Parathyroid adenoma (tissue), 2 donors: ENCODE results near the gene GAB3.

Source experiments
- H2AFZ ChIP-seq: fragments of 300-600 bp; sonication (generic); one replicate; pipeline ENCODE4 v1.7.0; 2017; ENCODE audit warnings: antibody characterized with exemption, mild to moderate bottlenecking
- H3K27ac ChIP-seq: fragments of 300-600 bp; sonication (generic); one replicate; pipeline ENCODE4 v1.7.0; 2017
- H3K27me3 ChIP-seq: fragments of 300-600 bp; sonication (generic); one replicate; pipeline ENCODE4 v1.7.0; 2017; ENCODE audit warnings: low read length; ENCODE audit not compliant: control insufficient read depth, insufficient read depth
- H3K36me3 ChIP-seq: fragments of 300-600 bp; sonication (generic); one replicate; pipeline ENCODE4 v1.7.0; 2017; ENCODE audit warnings: low read length; ENCODE audit not compliant: control insufficient read depth, insufficient read depth
- H3K4me1 ChIP-seq: fragments of 300-600 bp; sonication (generic); one replicate; pipeline ENCODE4 v1.7.0; 2017; ENCODE audit warnings: control low read depth
- H3K4me2 ChIP-seq: fragments of 300-600 bp; sonication (generic); one replicate; pipeline ENCODE4 v1.7.0; 2017; ENCODE audit warnings: low read length
- H3K4me3 ChIP-seq: fragments of 300-600 bp; sonication (generic); one replicate; pipeline ENCODE4 v1.7.0; 2017; ENCODE audit warnings: low read depth, low read length
- H3K79me2 ChIP-seq: fragments of 300-600 bp; sonication (generic); one replicate; pipeline ENCODE4 v1.7.0; 2017; ENCODE audit warnings: control low read depth
- H3K9ac ChIP-seq: fragments of 300-600 bp; sonication (generic); one replicate; pipeline ENCODE4 v1.7.0; 2017; ENCODE audit warnings: mild to moderate bottlenecking
- H3K9me3 ChIP-seq: fragments of 300-600 bp; sonication (generic); one replicate; pipeline ENCODE4 v1.7.0; 2017; ENCODE audit warnings: low read length; ENCODE audit not compliant: control insufficient read depth
- TF ChIP-seq, protein P1 (sequence below): fragments of 300-600 bp; sonication (generic); IDR thresholded peaks from one replicate; pipeline ENCODE4 v1.7.0; 2017; ENCODE audit warnings: antibody characterized with exemption, mild to moderate bottlenecking
- donor health status: primary hyperparathyroidism.

GAB3 gene

GRCh38 chrX:154742613-154743012 is 8.3 kb downstream of the GAB3 start:
- Histone ChIP-seq H3K36me3 (no peaks in the 10 kb centered on the region), H3K4me2 (no peak overlapping the region), H2AFZ (no peak overlapping the region), H3K27me3 (no peaks in the 10 kb centered on the region), H3K4me3 (no peak overlapping the region), H3K9ac (no peak overlapping the region), H3K4me1 (no peaks in the 10 kb centered on the region), H3K9me3 (no peaks in the 10 kb centered on the region), H3K27ac (no peak overlapping the region), H3K79me2 (peaks cover 6% of the 10 kb centered on the region)
- TF ChIP-seq, protein P1, sequence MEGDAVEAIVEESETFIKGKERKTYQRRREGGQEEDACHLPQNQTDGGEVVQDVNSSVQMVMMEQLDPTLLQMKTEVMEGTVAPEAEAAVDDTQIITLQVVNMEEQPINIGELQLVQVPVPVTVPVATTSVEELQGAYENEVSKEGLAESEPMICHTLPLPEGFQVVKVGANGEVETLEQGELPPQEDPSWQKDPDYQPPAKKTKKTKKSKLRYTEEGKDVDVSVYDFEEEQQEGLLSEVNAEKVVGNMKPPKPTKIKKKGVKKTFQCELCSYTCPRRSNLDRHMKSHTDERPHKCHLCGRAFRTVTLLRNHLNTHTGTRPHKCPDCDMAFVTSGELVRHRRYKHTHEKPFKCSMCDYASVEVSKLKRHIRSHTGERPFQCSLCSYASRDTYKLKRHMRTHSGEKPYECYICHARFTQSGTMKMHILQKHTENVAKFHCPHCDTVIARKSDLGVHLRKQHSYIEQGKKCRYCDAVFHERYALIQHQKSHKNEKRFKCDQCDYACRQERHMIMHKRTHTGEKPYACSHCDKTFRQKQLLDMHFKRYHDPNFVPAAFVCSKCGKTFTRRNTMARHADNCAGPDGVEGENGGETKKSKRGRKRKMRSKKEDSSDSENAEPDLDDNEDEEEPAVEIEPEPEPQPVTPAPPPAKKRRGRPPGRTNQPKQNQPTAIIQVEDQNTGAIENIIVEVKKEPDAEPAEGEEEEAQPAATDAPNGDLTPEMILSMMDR = no peak

GRCh38 chrX:154739952-154740465 is 10.9 kb downstream of the GAB3 start:
- H3K27ac ChIP-seq = no peak overlapping the region
- H3K79me2 ChIP-seq = peaks cover 2% of the 10 kb centered on the region
- H3K4me2 ChIP-seq = no peak overlapping the region
- H3K4me3 ChIP-seq = no peak overlapping the region
- H3K9me3 ChIP-seq = no peaks in the 10 kb centered on the region
- H3K27me3 ChIP-seq = no peaks in the 10 kb centered on the region
- H3K9ac ChIP-seq = no peak overlapping the region
- no peak overlapping the region for H2AFZ ChIP-seq
- H3K4me1 ChIP-seq = no peaks in the 10 kb centered on the region
- TF ChIP-seq, protein P1 = no peak
- no peaks in the 10 kb centered on the region for H3K36me3 ChIP-seq

GRCh38 chrX:154738011-154738738 is 12.7 kb downstream of the GAB3 start:
- no peak overlapping the region for H3K4me2 ChIP-seq
- H3K4me3 ChIP-seq = no peak overlapping the region
- TF ChIP-seq, protein P1 = no peak
- H3K36me3 ChIP-seq = no peaks in the 10 kb centered on the region
- peak overlapping the region; percentile 32 for H3K27ac ChIP-seq
- H3K79me2 ChIP-seq = no peaks in the 10 kb centered on the region
- no peaks in the 10 kb centered on the region for H3K27me3 ChIP-seq
- H3K4me1 ChIP-seq = peaks cover 2% of the 10 kb centered on the region
- no peak overlapping the region for H3K9ac ChIP-seq
- no peaks in the 10 kb centered on the region for H3K9me3 ChIP-seq
- H2AFZ ChIP-seq = no peak overlapping the region

DNA sequence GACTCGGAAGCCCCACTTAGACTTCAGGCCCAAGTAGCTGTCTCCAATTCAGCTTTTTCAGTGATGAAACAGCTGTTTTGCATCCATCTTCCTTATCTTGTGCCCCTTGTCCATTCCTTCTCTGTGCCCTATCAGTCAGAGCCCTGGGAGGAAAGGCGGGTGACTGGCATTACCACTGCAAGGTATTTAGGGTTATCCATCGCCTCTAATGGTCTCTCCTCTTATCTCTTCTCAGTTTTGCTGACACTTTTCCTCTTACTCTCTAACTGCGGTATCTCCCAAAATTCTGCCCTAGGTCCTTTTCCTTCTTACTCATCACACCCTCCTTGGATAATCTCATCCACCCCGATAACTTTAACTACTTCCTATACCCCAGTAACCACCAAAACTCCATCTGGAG is 13.7 kb downstream of the GAB3 start:
- no peaks in the 10 kb centered on the region for H3K79me2 ChIP-seq
- H2AFZ ChIP-seq = no peak overlapping the region
- TF ChIP-seq, protein P1 = no peak
- H3K9me3 ChIP-seq = no peaks in the 10 kb centered on the region
- H3K4me2 ChIP-seq = no peak overlapping the region
- no peak overlapping the region for H3K4me3 ChIP-seq
- H3K9ac ChIP-seq = no peak overlapping the region
- peaks cover 7% of the 10 kb centered on the region for H3K4me1 ChIP-seq
- no peak overlapping the region for H3K27ac ChIP-seq
- no peaks in the 10 kb centered on the region for H3K27me3 ChIP-seq
- no peaks in the 10 kb centered on the region for H3K36me3 ChIP-seq
